ENCODE measurements around the gene MLXIP. TPM values are rescaled to one million over a fixed set of nuclear protein-coding genes. Genes with fewer than 3 reads are reported as not detected.

MLXIP gene
- total and polyA plus RNA-seq, 2 of the 4 experiments (the other 2 are of a cell fraction), result 2.7 to 10.8 TPM

DNA sequence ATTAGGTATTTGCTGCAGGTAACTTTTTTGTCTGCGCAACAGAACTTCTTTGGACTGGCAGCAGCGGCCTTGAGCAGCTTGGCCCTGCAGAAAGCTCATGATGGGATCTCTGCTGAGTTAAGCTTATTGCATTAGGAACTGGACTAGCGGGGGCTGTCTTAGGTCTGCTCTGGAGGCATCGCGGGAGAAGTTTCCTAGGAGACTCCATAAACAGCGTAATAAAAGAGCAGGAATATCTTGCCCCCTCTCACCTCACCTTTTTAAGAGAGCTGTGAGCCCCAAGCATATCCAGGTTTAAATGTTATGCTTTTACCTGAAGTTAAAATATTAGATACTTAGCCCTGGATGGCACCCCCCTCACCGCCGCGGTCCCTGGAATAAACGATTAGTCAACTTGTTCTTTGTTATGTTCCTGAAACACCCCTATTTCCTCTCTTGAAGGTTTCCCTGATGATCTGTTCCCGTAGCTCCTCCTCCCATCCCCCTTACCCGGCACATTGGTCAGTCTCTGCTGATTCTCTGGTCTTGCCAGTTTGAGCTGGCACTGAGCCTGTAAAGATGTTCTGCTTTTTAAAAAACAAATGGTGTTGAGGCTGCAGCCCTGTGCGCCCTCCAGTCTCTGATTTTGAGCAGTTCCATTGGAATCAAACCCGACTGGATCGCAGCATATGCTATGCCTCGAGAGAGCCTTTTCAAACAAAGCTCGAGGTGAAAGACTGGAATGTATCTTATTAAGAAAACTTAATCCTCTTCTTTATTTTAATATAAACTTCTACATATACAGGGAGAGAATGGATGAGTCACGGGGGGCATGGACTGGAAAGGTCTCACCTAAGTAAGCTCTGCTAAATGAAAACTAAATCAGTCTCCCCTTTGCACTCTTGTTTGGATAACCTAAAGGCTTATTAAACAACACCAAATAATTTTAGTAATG lies 1.9 kb downstream of the MLXIP start (continued):
- TF ChIP-seq, protein P1, sequence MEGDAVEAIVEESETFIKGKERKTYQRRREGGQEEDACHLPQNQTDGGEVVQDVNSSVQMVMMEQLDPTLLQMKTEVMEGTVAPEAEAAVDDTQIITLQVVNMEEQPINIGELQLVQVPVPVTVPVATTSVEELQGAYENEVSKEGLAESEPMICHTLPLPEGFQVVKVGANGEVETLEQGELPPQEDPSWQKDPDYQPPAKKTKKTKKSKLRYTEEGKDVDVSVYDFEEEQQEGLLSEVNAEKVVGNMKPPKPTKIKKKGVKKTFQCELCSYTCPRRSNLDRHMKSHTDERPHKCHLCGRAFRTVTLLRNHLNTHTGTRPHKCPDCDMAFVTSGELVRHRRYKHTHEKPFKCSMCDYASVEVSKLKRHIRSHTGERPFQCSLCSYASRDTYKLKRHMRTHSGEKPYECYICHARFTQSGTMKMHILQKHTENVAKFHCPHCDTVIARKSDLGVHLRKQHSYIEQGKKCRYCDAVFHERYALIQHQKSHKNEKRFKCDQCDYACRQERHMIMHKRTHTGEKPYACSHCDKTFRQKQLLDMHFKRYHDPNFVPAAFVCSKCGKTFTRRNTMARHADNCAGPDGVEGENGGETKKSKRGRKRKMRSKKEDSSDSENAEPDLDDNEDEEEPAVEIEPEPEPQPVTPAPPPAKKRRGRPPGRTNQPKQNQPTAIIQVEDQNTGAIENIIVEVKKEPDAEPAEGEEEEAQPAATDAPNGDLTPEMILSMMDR (conservative IDR thresholded peaks at IDR 0.05; ENCODE audit: low read depth, low read length), result no peak

Measured in IMR-90 (cell line).